GM21619 (cell line): Measurements from ENCODE around the gene MLC1.

Source experiments
- ATAC-seq: cut with Tn5 transposase; IDR thresholded peaks from one replicate; pipeline ENCODE4 v1.9.1; 2021; ENCODE audit not compliant: unreplicated experiment

MLC1 gene

DNA sequence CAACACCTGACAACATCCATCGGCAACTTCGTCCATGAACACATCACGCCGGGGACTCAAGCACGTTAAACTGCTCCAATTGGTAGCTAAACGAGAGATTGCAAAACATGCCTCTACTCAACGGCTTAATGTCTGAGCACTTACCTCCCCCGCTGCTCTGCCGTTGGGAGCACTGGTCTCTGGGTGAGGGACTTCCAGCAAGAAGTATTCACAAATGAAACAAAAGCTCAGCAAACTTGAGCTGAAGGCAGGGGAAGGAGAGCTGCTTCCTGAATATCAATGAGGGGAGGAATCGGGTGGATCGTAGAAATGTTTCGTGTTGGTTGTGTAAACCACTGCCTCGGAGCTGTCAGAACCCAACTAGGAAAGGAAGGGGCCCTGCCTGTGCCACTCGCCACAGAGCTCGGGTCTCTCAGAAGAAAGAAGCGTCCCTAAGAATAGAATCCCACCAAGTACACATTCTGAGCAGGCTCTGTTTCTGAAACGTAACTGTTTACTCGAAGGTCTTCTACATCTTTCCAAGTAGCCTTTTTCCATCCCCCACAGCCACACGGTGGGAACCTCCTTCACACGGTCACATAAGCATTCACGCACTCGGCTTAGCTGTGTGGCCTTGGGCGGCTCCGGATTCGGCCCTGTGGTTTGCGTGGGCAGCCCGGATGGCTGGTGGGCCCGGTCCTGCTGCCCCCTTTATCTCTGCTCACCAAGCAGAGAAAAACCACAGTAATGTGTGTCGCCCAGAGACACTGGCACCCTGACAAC, at the start of gene MLC1:
TSS of gene MLC1 (minus strand) at position 216 of the 762 bp plus-strand sequence. CDS start 524 bp downstream, outside the sequence.
- ATAC-seq: no peak

GRCh38 chr22:50134481-50134880, 49.3 kb upstream of the MLC1 start:
- ATAC-seq: no peak

DNA sequence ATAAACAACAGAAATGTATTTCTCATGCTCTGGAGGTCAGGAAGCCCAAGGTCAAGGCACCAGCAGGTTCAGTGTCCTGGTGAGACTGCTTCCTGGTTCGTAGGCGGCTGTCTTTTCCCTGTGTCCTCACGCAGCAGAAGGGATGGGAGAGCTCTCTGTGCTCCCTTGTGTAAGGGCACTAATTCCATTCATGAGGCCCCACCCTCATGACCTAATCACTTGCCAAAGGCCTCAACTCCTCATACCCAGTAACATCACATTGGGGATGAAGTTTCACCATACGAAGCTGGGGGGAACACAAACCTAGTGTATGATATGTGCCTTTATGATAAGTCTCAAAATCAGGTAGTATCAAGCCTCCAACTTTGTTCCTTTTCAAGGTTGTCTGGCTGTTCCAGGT, 46.7 kb upstream of the MLC1 start:
- ATAC-seq: no peak

- ATAC-seq: no peak
Measured at GRCh38 chr22:50129121-50129736, 44.0 kb upstream of the MLC1 start.

- no peak for ATAC-seq
Measured at GRCh38 chr22:50125029-50125428, 39.8 kb upstream of the MLC1 start.

DNA sequence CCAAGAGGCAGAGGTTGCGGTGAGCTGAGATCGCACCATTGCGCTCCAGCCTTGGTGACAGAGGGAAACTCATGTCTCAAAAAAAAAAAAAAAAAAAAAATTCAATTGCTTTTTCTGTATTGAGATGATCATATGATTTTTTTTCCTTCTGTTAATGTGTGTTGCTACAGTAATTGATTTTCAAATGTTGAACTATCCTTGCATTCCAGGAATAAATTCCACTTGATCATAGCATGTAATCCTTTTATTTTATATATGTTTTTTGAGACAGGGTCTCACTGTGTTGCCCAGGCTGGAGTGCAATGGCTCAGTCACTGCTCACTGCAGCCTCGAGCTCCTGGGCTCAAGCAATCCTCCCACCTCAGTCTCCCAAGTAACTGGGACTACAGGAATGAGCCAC, 37.9 kb upstream of the MLC1 start:
- ATAC-seq: no peak

DNA sequence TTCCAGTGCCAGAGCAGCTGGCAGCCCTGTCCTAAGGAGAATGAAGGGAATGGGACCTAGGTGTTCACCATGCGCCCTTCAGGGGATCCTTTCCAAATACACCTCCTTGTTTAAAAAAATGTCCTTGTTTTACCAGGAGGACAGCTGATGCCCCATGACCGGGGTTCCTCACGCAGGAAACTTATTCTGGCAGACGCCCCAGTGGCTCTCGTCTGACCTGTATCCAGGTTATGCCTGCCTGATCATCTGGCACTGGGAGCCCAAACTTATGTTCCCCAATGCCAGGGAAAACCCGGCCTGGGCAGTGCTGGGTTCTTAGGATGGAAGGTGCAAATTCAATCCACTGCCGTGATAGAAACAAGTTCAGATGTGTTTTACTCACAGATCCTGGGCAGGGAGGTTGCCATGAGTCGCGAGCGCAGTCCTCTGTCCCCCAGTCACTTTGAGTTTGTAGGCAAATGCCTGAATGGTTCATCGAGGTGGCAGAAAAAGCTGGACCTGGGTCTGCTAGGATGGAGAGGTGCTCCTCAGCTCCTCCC, 36.0 kb upstream of the MLC1 start:
- ATAC-seq: no peak

DNA sequence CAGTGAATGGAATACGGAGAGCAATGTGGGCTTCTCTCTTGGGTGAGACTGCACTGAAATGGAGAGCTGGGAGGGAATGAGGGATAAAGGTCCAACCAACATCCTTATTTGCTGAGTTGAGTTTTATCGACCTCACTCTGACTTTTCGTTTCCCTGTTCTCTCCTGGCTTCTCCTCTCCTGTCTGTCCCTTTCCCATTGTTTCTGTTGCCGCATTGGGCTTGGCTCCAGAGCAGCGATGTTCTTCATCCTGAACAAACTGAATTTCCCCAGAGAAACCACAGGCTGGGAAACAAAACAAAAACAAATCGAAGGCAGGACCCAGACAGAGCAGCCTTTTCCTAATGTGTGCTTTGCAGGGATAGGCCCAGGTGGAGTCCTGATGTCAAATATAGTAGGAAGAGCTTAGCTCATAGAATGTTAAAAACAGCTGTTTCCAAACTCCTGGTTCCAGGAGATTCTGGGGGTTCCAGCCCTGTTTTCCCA, 34.6 kb upstream of the MLC1 start:
- ATAC-seq: no peak

GRCh38 chr22:50119169-50119767, 34.0 kb upstream of the MLC1 start:
- no peak for ATAC-seq

DNA sequence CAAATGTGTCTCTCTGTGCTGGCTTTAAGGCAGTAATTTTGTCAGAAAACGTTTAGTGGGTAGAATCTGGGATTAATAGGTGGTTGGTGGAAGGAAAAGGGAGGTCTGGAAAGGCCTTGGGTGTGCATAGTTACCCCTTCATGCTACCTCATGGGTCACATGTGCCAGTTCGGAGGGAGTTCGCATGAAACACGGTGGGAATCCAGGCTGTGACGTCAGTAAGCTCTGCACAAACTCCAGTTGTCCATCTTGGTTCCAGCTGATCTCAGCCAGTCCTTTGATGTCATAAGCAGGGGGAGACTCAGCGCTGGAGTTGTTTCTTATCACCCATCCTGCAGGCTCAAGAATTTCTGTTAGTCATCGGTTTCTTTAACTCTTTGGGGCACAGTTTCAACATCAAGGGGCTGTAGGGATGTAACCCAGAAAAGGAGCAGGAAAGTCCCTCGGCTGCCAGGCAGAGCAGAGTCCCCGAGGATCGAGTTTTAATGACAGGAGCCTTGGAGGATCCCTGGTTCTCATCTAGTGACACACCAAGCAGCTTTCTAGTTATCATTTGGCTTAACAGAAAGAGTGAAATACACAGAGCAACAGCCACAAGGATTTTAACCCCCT, 33.4 kb upstream of the MLC1 start:
- ATAC-seq: no peak

GRCh38 chr22:50118129-50118528, 32.9 kb upstream of the MLC1 start:
- ATAC-seq: no peak

DNA sequence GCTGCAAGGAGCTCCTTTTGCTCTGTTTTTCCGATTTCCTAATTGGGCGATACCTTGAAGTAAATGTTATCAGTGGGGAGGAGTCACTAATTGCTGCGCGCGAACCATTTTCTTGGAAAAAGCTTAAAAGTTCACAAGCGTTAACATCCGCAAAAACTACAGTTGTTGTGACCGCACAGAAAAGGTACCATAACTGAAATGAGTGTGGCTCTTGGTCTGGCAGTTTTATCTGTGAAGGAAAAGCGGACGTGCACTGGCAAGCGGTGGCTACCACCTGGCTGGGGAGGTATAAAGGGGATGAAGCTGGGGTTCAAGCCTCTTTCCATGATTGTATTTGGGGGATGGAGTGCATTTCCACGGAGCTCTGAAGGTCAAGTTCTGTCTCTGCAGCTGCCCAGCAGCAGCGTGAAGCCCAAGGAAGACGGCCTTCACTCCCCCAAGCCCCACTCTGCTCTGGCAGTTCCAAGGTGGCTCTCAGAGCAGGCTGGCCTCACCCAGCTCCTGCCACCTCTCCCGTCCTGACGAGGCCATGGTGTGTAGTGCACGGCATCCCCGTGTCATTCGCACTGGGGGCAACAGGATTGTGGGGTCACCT, 32.0 kb upstream of the MLC1 start:
- no peak for ATAC-seq

GRCh38 chr22:50115693-50116092, 30.5 kb upstream of the MLC1 start:
- ATAC-seq: no peak

GRCh38 chr22:50114221-50115021, 29.2 kb upstream of the MLC1 start:
- no peak for ATAC-seq

DNA sequence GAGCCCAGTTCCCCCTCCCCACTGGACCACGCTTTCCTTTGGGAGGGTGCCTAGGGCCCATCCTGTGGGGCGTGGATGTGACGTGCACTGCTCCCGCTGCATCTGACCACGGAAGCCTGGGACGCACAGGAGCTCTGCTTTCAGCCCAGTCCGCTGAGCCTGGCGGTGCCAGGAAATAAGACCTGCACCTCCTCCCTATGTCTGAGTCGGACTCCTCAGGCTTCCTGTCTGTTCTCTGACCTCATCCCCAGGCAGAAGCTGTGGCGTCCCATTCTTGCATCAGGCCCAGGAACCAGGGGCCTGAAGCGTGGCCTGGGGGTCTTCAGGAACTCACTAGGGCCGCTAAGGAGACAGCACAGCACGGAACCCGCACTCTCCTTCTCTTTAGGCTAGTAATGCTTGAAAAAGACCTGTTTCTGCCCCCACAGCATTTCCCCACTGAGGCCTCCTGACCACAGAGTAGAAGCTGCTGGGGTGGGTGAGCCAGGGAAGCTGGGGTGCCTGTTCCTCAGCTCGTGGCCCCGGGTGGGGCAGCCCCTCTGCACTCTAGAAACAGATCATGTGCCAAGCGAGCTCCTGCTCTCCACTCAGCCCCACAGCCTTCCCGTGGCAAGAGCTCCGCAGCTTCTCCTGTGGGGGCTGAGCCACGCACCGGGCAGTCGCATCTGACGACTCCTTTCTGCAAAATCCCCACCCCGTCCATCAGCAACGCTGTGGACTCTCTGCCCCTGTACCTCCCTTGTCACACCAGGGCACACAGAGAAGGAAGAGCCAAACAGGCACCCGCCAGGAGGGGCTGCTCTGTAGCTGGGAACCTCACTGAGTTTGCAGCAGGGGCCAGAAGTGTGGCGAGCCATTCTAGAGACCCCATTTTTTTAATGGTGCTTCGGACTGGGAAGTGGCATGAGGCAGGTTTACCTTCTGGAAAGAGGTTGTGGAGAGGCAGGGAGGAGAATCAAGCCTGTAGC, 27.2 kb upstream of the MLC1 start:
- ATAC-seq: no peak

DNA sequence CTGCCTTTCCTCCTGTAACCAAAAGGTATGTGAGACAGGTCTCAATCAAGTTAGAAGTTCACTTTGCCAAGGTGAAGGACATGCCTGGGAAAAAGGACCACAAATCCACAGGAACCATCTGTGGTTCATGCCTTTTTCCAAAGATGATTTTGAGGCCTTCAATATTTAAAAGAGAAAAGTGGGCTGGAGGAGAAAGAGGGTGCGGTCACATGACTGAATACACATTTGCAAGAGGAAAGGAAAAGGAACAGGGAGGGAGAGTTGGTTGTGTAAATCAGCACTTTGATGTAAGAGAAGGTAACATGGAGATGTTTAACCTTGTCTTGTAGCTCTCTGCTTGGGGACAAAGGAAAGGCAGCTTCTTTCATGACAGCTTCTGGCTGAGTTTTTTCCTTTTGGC, 25.8 kb upstream of the MLC1 start:
- ATAC-seq: no peak

DNA sequence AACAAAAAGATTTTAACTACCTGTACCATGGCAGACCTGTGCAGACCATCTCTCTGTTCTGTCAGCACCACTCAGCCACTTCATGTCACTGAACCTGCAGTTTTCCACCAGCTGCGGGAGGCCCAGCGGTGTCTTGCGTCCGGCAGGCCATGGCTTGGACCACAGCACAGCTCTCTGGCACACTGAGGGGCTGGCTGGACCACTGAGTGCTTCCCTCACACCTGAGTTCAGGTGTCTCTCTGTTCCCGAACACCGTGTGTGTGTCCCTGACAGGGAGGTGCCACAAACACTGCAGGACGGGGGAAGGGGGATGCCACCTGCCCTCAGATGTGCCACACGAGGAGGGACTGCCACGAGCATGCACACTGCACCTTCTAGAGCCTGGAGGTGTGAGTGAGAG, 22.3 kb upstream of the MLC1 start:
- no peak for ATAC-seq

- no peak for ATAC-seq
Measured at GRCh38 chr22:50105208-50106100, 20.2 kb upstream of the MLC1 start.
